HG03103 (cell line): ENCODE results near the gene BLVRB.
"Not testable (repeated sequence)": the region's sequence is repeated elsewhere in the genome, so short reads cannot be mapped to it uniquely, and the experiment has no call there.

ENCODE experiments used
- ATAC-seq: cut with Tn5 transposase; IDR thresholded peaks from one replicate; pipeline ENCODE4 v1.9.1; 2021; ENCODE audit warnings: low read depth; ENCODE audit not compliant: unreplicated experiment

The BLVRB gene

DNA sequence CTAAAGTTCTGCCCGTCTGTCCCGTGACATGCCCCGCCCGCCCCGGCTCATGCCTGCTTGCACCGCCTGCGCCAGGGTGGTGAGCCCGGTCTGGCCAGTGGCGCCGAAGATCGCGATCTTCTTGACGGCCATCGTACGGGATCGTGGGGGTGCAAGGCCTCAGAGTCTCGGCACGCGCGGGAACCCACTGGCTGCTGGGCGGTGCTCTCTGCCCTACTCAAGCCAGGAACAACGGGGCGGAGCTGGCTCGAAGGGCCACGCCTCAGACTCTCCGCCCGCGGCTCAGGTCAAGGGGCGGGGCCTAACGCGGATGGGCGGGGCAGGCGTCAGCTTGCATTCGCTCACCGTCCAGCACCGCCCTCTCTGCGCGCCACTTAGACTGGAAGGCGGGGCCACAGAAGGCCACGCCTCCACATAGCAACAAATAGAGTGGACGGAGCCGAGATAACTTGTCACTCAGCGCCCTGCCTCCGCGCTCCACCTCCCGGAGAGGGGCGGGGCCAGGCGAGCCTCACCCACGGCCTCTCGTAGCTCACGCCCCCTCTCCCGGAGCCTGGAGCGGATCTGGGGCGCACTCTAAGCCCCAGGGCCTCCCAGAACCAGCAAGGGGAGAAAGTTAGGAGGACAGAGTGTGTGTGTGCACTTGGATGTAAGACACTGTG, at the start of gene BLVRB:
BLVRB (minus strand) TSS at position 189 of the 662 bp plus-strand sequence; CDS start at position 132, 57 bp downstream.
- ATAC-seq = peak; percentile 77

DNA sequence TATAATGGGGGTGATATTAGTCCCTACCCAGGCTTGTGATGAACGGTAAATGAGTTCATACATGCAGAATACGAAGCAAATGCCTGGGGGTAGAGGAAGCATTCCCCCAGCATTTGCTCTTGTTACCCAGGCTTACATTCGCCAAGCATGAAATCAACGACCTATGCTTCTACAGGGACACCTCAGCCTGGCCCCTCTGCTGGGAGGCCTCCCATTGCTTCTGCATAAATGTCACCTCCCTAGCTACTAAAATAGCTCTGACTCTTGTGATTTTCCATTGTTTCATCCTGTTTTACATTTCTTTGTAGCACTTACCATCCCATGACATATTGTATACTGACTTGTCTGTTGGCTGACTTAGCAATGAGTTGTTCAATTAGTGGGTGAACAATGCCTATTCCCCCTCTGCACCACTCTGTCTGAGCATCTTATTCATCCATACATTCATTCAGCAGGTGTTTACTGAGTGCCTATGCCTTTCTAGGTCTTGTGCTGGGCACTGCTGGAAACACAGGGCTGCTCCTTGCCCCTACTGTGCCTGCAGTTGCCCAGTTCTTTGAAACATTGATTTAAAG, 48.3 kb upstream of the BLVRB start:
- no peak for ATAC-seq

DNA sequence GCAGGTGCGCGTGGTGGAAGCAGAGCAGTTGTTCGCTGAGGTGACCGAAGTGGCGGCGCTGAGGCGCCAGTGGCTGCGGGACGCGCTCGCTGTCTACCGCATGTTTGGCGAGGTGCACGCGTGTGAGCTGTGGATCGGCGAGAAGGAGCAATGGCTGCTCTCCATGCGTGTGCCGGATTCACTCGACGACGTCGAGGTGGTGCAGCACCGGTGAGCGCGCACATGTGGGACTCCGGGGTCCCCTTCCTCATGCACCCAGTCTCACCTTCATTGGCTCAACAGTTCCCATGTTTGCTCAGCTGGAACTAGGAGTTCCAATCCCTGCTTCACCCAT, 47.8 kb upstream of the BLVRB start:
- no peak for ATAC-seq

DNA sequence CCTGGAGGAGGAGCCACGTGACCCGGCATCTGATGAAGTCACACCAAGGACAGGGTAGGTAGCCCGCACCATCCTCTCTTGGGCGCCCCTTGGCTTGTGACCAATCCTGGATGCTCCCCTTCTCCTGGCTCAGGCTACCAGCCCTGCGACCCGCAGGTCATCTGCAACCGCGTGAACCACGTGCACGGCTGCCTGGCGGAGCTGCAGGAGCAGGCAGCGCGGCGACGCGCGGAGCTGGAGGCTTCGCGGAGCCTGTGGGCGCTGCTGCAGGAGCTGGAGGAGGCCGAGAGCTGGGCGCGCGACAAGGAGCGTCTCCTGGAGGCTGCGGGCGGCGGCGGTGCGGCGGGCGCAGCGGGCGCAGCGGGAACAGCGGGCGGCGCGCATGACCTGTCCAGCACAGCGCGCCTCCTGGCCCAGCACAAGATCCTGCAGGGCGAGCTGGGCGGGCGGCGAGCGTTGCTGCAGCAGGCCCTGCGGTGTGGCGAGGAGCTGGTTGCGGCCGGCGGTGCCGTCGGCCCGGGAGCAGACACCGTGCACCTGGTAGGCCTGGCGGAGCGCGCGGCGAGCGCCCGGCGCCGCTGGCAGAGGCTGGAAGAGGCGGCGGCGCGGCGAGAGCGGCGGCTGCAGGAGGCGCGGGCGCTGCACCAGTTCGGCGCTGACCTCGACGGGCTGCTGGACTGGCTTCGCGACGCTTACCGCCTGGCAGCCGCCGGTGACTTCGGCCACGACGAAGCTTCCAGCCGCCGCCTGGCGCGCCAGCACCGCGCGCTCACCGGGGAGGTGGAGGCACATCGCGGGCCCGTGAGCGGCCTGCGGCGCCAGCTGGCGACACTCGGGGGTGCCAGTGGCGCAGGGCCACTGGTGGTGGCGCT, 47.2 kb upstream of the BLVRB start:
- ATAC-seq = no peak

DNA sequence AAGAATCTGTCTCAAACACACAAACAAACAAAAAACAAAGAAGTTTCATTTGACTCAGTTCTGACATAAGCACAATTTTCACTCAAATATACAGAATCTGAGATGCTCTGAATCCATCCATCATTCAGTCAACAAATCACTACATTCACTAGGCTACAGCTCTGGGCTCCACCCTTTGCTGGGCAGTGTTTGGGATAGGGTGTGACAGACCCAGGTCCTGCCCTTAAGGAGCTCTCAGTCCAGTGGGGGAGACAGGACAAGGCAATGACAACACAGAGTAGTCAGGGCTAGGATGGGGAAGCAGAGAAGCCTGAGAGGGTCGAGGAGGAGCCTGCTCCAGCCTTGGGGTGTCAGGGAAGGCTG, 46.5 kb upstream of the BLVRB start:
- ATAC-seq = no peak

DNA sequence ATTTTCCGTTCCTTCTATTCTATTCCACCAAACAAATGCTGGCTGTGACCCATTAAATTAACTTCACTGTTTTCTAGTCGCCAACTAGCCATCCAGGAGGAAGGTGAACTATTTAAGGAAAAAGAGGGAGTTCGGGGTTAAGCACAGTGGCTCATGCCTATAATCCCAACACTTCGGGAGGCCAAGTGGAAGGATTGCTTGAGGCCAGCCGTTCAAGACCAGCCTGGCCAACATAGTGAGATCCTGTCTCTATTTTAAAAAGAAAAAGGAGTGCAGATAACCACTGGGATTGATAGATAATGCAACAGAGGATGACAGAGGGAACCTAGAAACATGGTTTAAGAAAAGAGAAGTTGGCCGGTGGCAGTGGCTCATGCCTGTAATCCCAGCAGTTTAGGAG, 45.9 kb upstream of the BLVRB start:
- ATAC-seq = no peak

DNA sequence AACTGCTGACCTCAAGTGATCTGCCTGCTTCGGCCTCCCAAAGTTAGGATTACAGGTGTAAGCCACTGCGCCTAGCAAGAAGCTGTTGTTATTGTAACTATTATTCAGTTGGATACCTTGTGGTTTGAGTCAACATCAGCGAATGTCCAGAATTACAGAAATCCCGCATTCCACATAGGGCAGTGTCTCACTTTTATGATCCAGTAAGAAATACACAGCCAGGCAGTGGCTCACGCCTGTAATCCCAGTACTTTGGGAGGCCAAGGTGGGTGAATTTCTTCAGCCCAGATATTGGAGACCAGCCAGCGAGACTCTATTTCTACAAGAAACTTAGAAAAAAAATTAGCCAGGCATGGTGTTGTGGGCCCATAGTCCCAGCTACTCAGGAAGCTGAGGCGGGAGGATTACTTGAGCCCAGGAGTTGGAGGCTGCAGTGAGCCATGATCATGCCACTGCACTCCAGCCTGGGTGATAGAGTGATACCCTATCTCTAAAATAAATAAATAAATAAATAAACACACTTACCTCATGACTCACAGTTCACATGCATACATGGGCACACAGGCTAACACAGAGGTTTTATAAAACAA, 45.1 kb upstream of the BLVRB start:
- ATAC-seq = no peak

DNA sequence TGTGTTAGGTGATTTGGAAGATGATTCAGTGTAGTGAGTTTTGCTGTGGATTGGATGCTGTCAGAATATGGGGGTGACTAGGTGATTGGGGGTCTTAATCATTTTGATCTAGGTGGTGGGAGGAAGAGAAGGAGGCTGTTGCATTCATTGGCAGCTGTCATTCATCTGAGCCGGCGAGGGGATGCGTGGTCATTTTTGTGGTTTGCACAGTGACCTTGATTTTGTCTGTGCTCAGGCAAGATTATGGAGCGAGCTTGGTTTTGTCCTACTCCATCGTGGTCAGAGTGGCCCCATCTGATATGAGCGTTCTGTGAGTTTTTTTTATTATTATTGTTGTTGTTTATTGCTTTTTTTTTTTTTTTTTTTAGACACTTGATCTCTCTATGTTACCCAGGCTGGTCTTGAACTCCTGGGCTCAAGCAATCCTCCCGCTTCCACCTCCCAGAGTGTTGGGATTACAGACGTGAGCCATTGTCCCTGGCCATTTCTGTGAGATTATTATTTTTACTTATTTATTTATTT, 43.3 kb upstream of the BLVRB start:
- no peak for ATAC-seq

DNA sequence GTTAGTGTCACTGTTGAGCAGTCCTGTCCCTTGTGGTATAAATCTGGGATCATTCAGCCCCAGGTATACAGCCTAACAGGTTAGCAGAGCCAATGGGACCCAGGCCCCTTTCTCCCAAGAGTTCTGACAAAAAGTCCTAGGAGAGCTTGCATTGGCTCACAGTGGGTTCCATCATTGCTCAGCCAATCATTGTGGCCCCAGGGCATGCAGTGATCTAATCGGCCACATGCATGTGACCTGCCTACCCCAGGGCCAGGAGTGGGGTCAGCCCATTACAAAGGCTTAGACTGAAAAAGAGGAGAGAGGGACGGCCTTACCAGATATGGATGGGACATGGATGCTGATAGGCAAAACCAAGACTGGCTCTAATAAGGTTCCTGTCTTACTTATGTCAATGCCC, 42.3 kb upstream of the BLVRB start:
- no peak for ATAC-seq

DNA sequence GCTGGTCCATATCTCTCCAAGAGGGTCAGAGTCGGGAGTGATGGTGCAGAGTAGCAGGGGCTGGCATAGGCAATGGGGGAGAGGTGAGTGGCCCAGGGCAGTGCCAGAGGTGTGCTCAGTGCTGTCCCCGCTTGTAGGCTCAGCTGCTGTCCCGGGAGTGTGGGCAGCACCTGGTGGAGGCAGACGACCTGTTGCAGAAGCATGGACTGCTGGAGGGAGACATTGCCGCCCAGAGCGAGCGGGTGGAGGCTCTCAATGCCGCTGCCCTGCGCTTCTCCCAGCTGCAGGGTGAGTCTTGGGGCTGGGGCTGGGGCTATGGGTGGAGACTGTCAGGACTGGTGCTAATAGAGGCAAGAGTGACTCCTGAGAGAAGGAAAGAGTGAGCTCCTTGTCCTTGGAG, 40.6 kb upstream of the BLVRB start:
- ATAC-seq = no peak

DNA sequence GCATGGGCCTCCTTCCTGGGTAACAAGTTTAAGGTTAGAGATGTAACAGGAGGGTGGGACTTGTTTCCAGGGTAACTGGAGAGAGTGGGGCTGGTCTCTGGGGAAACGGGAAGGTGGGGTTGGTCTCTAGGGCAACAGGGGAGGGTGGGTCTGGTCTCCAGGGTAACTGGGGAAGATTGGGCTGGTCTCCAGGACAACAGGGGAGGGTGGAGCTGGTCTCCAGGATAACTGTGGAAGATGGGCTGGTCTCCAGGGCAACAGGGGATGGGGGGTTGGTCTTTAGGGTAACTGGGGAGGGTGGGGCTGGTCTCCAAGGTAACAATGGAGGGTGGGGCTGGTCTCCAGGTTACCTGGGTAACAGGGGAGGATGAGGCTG, 37.8 kb upstream of the BLVRB start:
- ATAC-seq = no peak

DNA sequence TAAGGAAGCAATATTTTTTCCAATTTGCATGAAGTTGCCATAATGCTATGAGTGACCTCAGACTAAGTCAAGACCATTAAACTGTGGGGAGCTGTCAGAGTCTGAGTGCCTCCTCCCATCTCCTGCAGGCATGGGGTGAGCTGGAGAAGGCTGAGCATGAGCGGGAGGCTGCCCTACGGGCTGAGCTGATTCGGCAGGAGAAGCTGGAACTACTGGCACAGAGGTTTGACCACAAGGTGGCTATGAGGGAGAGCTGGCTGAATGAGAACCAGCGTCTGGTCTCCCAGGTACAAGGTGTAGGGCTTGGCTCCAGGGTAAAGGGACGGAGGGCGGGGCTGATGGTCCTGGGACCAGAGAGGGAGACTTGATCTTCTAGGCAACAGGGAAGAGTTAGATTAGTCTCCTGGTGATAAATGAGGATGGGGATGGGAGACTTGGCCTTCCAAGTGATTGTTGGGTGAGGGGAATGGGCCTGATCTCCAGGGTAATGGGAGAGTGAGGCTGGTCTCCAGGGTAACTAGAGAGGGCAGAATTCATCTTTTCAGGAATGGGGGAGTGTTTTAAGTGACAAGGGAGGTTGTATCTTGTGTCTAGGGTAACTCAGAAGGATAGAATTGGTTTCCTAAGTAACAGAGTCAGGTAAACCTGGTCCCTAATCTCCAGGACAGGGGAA, 37.2 kb upstream of the BLVRB start:
- ATAC-seq = no peak

DNA sequence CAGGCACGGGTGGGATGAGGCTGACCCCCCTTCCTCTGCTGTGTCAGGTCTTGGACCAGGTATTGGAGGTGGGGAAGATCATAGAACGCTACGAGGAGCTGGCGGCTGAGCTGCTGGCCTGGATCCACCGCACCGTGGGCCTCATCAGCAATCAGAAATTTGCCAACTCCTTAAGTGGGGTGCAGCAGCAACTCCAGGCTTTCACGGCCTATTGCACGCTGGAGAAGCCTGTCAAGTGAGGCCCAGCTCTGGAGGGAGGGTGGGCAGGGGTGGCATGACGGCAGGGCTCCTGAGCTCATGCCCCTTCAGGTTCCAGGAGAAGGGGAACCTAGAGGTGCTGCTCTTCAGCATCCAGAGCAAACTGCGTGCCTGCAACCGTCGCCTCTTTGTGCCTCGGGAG, 36.5 kb upstream of the BLVRB start:
- no peak for ATAC-seq

DNA sequence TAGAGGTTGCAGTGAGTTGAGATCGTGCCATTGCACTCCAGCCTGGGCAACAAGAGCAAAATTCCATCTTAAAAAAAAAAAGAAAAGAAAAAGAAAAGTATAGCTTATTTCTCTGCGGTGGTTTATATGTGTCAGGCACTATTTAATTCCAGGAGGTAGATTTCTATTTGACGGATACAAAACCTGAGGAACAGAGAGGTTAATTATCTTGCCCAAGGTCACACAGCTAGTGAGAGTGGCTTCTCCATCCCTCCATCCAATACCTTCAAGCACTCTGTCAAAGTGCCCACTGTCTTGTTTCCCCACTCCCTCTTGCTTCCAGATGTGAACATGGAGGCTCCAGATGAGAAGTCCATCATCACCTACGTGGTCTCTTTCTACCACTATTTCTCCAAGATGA, 36.1 kb upstream of the BLVRB start:
- ATAC-seq = no peak

DNA sequence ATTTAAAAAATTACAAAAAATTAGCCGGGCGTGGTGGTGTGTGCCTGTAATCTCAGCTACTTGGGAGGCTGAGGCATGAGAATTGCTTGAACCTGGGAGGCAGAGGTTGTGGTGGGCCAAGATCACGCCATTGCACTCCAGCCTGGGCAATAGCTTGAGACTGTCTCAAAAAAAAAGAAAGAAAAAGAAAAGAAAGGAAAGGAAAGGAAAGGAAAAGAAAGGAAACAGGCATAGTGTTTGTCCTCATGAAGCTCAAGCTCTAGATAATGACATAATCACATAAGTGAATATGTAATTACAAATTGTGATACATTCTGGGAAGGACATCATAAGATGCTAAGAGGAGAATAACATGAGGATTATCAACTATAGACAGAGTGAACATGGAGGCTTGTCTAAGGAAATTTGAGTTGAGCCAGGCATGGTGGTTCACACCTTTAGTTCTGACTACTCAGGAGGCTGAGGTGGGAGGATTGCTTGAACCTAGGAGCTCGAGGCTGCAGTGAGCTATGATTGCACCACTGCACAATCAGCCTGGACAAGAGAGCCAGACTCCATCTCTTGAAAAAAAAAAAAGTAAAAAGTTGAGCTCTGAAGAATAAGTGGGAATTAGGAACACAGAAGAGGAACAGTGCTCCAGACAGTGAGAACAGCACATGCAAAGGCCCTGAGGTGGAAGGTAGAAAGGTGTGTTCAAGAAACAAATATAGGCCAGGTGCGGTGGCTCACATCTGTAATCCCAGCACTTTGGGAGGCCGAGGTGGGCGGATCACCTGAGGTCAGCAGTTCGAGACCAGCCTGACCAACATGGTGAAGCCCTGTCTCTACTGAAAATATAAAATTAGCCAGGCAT, 35.4 kb upstream of the BLVRB start:
- ATAC-seq = not testable (repeated sequence)

DNA sequence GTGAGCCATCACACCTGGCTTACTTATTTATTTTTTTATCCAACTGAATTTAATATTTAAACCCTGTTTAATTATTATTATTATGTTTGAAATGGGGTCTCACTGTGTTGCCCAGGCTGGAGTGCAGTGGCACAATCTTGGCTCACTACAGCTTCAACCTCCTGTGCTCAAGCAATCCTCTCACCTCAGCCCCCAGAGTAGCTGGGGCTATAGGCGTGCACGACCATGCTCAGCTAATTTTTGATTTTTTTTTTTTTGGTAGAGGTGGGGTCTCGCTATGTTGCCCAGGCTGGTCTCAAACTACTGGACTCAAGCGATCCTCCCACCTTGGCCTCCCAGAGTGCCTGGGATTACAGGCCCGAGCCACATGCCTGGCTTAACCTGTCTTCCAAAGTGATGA, 33.8 kb upstream of the BLVRB start:
- ATAC-seq = no peak

DNA sequence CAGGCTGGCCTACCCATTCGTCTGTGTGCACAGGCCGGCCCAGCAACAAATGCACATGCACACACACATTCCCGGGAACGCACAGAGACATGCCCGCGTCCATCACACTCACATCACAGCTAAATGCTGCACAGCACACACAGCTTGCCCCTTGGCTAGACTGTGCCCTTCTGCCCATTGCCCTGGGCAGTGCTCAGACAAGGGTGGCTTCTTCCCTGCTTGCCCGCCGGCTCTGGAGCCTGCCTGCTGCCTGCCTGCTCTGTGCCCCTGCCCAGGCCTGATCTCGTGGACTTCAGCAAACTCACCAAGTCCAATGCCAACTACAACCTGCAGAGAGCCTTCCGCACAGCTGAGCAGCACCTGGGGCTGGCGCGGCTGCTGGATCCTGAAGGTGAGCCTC, 31.7 kb upstream of the BLVRB start:
- ATAC-seq = no peak

DNA sequence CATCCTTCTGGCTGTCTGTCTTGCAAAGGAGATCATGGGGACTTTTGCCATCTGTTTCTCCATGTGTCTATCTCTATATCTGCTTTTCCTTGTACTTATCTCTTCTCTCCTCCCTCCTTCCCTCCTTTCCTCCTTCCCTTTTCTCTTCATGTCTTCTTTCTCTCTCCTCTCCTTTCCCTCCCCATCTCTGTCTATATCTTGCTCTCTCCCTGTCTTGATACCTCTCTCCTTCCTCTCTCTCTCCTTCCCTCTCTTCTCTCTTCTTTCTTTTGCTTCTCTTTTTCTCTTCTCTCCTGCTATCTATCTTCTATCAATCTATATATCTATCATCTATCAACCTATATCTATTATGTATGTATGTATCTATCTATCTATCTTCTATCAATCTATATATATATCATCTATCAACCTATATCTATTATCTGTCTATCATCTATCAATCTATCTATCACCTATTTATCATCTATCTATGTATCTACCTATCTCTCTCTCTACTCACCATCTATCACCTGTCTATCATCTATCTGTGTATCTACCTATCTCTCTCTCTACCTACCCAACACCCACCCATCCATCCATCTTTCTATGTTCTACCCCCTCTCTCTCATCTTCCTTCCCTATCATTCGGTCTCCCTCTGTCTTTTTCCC, 28.8 kb upstream of the BLVRB start:
- no peak for ATAC-seq

DNA sequence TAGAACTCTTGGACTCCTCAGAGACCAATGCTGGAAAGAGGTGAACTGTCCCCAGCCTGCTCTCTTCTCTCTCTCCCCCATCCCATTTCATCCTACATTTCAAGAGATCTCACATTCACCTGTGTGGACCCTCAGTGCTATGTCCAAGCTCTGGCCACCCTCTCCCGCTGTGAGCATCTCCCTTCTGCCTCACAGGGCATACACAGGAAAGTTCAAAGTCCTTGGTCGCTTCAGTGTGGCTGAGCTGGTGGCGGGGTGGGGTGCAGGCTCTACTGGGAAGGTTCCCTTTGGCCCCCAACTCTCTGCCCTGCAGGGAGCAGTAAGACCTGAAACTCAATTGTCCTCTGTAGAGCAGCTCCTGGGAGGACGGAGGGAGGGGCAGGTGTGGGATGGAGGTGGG, 28.2 kb upstream of the BLVRB start:
- no peak for ATAC-seq
